Activated CD4-positive, CD25-positive, alpha-beta regulatory T cell (primary cell): Measurements from ENCODE around the gene MRTFA.
A peak's percentile ranks its signal among the peaks of the same experiment; 100 is the strongest.

Experiments
- DNase-seq, 4 experiments: peaks; one replicate each; lab custom pipeline; 2025; lab: John Stamatoyannopoulos, UW

Gene MRTFA

DNA sequence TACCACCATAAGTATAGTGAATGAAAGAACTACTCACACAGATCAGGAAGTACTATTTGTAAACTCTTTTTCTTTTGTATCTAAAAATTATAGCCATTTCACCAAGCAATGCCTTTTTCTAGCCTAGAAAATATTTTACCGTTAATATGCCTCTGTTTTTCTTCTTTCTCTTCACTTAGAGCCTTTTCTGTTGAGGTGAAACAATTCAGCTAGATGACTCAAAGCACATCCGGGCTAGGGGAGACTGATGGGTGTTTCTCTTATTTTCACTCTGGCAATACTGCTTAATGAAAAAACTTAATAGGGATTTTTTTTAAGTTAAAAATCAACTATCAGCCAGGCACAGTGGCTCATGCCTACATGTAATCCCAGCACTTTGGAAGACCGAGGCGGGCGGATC lies 172.8 kb downstream of the MRTFA start:
- DNase-seq = peak in 1 of 4 experiments; percentile 6

DNA sequence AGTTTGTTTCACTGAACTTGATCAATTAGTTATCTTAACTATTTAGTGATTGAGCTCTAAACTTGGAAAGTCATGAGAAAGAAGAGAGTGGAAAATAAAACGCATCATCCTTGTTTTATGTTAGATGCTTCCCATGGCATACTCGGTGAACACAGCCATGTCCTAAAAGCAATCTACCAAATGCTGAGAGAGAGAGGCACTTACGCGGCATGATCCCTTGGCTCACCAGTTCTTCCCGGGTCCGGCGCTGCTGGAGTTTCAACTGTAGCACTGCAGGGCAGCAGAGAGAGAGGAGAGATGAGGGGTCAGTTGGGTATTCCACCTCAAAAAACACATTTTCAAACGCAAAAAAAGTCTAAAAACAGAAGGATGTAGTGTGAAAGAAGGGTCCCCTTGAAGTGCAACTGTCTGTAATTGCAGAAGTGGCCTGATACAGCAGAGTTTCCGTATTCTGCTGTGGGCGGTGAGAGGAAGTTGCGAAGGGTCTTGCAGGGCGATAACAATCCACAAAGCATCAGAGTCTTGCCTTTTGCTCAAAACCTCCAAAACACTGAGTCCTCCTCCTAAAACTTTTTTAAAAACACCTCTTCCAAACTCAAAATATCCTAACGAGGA lies 173.4 kb downstream of the MRTFA start:
- peak in 3 of 4 experiments; percentile 9 to 22 (median 20) for DNase-seq

DNA sequence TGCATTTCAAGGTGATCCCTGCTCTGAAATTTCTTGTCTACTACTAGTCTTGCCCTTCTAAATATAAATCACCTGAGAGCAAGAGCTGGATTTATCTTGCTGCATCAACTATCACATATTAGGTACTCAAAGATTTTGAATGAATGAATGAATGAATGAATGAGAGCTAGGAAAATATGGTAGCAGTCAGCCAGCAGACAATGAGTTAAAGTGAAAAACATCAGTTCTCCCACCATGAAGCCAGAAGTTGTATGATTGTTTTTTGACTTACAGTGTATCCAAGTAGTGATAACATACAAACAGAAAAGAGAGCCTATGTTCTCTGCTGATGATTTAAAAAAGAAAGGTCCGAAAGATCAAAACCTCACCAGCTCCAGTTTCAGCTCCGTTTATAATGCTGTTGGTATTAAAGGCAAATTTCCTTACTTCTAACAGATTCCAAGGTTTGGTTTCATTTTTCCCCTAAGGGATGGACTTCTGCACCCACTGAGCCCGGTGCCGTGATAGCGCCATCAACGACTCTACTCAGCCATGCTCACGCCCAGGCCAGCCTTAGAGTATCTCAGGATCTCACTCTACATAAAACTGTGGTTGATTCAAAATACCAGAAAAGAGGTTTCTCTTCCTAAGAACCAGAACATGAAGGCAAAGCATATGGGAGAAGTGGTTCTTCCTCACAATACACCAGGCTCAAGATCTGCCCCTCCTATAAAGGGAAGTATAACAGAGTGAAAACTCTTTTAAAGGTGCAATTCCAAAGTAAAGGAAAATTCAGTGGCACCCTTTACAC lies 174.1 kb downstream of the MRTFA start:
- DNase-seq = no peak

DNA sequence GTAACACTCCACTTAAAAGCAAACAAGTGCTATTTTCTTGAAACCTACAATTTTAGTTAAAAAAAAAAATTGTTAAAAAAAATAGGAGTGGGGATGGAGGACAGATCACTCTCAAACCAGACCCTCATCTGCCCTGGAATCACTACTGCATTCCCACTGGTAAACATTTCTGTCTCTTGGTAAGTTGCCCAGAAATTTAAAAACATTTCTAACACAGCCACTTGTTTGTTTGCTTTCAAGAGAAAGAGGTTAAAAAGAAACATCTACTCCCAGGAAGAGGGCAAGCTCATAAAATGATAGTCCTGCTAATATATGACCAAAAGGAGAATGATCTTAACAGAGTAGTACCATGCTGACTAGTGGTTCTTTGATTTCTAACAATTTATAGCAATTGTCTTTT lies 182.8 kb downstream of the MRTFA start:
- DNase-seq = no peak

DNA sequence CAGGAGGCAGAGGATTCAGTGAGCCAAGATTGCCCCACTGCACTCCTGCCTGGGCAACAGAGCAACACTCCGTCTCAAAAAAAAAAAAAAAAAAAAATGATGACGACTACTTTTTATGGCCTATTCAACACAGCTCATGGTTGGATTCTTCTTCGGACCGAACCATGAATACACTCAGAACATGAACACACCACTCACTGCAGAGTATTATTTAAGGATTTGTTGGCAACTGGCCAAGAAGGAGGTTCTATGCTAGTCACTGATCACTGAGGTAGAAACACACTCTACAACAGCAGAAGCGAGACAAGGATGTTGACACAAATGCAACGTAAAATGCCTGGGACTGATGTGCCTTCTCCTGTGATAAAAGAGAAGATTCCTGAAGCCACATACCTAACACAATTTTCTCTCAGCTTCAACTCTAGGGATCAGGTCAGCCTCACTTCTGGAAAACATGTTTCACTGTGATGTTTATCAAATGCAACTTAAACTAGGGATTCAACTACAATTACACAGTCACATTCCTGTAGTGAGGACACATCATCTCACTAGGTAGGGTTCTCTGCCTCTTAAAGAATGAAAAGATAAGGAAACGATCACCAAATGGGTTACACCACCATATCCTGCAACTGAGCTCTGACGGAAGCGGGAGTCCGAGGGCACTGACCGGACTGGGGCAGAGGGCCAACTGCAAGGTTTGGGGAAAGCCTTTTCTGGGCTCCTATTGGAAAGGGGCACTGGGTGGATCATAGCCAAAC lies 183.6 kb downstream of the MRTFA start:
- DNase-seq = no peak

DNA sequence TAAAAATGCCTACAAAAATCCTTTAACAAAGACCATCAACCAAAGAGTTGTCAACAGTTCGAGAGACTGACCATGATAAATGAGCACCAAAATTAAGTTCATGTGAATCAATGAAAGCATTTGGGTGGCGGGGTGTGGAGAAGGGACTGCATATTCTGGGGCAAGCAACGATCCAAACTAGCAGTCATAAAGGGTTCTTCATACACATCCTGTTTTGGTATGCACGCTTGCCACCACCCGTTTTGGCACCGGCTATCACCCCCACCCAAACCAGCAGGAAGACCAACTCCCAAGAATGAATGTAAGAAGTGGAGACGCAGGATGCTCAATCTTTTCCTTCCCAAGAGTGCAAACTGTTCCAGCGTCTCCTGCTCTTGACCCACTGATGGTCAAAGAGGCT lies 185.3 kb downstream of the MRTFA start:
- no peak for DNase-seq

DNA sequence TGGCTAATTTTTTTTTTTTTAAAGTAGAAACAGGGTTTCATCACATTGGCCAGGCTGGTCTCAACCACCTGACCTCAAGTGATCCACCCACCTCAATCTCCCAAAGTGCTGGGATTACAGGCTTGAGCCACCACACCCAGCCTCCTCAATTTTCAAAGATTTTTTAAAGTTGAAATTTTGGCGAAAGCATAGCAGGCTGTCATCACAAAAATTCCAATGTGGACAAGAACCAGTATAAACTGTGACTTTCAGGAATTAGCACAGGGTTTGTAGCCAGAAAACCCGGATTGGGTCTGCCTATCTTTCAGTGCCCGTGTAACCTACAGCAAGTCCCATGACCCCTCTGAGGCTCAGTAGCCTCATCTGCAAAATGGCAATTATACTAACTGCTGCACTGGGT lies 185.9 kb downstream of the MRTFA start:
- DNase-seq = no peak

DNA sequence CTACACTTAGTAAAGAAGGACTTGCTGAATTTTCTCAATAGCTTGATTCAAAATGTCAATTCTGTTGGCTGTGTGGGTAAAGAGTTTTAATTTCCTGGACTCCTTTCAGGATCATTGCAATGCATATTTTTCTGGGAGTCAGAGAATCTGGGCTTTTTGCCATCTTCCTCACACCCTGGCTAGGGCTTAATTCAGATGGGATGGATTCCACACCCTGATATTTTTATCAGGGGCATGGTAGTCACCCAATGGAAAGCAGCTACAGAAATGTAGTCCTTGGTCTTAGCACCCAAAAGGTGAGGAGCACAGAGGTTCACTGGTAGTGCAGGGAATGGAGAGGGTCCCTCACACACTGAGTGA lies 186.9 kb downstream of the MRTFA start:
- DNase-seq = no peak

DNA sequence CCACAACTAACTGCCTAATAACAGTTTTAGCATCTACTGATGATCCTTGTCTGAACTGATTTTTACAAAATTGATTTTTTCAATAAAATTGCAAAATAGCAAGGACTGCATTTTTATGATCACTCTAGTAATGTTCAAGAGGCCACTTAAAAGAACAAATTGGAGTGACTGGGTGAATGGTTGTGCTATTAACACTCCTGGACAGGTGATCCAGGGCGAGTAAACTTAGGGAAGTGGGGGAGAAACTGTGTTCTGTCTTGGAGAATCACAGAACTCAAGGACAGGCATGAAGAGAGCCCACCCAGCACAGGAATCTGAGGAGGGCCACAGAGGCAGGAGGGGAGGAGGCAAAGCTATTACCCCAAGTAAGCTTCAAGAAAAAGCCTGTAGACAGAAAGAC lies 190.3 kb downstream of the MRTFA start:
- no peak for DNase-seq

DNA sequence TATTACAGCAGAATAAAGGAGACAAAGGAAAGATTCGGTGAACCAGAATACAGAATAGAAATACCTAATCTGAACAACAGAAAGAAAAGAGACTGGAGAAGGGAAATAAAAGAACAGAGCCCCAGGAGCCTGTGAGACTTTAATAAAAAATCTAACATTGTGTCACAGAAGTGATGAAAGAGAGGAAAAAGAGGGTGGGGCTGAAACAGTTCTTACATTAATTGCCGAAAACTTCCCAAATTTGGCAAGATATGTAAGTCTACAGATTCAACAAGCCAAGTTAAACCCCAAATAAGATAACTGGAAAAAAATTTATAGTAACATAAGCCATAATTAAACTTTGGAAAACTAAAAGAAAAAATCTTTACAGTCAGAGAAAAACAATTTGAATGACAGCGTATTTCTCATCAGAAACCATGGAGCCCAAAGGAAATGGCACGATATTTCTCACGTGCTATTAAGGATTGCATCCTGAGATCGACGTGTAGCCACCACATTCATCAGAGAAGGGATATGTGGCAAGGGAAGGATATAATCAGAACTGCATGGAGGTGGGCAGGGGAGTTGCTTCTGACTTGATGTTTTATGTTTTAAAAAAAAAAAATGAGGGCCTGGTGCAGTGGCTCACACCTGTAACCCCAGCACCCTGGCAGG lies 192.2 kb downstream of the MRTFA start:
- DNase-seq = no peak

DNA sequence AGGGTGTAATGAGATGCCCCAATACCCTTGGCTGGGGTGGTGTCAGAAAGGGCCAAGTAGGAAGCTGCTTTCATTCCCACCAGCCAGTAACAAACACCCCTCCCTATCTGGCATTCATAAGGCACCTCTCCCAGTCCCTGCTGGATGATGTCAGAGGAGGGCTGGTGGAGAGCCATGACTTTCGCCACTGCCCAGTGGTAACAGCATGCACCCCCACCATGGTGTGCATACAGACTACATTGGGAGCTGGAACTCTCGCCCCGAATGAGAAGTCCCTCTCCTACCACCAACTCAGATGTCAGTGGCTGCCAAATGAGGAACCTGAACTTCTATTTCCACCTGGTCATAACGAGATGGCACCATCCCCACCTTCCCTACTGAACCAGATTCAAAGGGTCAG lies 192.8 kb downstream of the MRTFA start:
- no peak for DNase-seq

DNA sequence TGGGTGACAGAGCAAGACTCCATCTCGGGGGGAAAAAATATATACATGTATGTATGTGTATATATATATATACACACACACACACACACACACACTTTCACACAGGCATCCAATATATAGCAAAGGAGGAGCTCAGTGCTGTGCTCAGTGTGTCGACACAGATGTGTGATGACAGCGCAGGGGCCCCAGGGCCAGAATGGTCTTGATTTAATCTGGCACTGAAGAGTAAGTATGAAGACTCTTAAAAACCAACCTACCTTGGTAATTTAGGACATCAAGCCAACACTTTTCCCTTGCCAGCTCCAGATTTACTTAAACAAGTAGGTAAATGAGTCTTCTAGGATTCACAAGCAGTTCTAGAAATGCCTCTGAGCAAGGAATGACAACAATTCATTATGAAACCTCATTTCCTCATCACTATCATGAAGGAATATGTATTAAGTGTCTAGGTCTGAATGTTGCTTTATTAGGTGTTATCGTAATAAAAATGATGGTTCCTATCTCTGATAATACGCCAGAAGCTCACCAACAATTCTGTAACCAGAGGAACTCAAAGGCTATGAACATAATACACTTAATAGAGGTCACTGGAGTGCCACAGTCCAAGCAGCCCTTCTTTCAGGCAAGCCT lies 194.6 kb downstream of the MRTFA start:
- DNase-seq = no peak

DNA sequence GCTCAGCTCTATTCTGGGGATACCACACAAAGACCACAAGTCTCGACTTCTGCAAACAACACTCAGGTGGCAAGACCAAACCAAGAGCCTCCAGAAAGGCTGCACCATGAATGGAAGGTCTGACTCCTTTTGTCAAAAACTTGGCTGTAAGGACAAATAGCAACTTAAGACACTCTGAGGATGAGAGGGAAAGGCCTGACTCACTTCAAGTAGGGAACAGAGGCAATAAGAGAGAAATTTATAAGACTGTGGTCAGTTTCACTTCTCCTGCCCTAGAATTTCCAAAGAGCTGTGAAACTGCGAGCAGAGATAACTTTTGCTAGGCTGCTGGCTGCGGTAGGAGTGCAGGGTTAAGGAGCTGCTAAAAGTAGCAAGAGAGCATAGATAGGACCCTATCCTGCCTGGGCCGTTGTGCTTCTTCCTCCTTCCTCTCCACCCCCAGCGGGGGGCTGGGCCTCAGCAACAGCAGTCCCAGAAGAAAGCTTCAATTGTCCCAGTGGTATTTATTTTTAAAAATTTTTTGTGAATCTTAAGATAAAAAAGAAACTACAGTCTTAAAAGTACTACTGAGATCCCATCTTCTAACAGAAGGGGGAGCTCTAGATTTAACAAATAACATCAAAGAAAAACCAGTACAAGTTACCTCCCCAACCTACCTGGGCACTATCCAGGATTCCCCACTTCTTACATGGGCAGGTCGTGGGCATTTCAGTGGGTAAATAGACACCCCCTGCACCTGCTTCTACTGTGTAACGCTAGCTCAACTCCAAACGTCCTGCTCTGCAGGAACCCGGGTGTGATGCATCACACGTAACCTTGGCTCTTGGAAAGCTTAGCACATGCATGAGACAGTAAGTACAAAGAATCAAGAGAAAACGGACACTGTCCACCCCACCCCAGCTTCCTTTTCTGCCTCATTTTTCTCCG lies 199.8 kb downstream of the MRTFA start:
- no peak for DNase-seq

DNA sequence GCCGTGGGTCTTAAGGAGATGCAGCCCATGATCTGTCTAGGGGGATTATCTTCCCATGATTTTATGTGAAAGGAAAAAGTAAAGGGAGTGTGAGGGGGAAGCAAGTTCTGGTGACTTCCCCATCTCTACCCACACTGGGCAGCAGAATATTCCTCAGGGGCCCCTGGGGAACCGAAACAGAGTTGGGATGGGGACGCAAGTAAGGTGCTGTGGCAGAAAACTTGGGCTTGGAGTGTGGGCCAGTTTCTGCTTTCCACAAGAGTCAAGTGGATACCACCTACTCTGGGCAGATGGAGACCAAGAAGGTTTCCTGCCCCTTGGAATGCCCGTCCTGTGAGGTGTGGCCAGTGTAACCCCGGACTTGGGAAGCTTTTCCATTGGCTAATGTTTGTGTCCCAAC lies 201.8 kb downstream of the MRTFA start:
- no peak for DNase-seq

DNA sequence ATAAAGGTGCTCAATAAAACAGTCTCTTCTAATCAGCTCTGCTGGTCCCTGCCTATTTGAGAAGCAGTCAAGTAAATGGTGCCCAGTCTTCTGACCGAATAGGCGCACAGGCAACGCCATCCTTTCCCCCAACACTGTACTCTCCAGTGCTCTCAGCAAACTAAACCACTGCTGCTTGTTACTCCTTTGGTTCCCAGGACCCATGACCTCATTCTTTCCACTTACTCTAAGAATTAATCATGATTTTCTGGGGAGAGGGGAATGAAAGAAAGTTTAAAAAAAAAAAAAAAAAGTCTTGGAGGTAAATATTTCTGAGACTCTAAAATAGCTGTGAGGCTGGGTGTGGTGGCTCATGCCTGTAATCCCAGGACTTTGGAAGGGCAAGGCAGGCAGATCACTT lies 202.4 kb downstream of the MRTFA start:
- no peak for DNase-seq

DNA sequence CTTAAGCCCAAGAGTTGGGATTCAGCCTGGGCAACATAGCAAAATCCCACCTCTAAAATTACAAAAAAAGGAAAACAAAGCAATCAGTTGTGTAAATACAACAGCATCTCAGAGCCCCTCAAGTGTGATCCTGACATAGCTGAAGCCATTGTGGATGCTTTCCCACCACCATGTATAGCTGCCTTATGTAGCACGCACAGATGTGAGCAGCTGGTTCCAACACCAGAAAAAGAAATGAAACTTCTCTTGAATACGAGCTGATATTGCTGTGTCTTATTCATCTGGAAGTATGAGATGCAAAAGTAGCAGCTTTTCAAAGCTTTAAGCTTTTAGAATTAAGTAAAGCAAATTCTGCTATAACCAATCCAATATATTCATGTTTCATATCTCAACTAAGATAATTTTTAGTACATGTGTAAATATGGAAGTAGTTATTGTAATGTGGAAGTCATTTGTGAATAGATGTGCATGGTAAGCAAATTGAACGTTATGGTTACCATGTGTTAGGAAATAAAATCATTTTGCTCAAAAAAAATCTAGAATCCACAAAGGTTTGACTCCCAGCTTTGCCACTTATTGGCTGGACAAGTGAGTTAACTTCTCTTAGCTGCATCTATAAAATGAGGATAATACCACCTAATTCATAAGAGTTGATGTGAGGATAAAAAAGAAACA lies 203.0 kb downstream of the MRTFA start:
- no peak for DNase-seq

DNA sequence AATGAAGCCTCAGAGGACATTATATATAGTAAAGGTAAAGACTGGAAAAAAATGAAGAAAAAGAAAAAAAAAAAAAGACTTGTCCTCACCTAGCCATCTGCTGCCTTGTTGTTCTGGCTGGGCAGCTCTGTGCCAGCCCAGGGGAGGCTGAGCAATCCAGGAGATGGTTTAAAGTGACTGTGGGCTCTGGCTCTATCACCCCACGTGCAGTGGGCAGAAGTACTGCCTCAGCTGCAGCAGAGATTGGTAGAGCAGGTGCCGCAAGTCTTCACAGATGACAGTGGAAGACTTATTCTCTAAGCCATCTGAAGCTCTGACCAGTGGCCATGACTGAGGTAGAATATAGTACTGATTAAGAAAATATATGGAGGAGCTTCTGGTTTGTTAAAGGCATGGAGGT lies 203.9 kb downstream of the MRTFA start:
- DNase-seq = no peak

DNA sequence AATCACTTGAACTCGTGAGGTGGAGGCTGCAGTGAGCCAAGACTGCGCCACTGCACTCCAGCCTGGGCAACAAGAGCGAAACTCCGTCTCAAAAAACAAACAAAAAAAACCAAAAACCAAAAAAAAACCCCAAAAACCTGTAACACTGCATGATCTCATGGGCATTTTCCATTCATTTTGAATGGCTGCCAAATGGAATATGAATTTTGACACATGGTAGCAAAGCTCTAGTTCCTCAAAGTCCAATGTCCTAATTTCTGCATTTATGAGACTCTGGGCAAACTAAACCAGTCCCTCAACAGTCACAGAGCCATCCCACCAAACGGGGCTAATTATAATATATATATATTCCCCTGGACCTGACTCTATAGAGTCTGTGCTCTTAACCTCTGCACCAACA lies 204.4 kb downstream of the MRTFA start:
- DNase-seq = no peak

DNA sequence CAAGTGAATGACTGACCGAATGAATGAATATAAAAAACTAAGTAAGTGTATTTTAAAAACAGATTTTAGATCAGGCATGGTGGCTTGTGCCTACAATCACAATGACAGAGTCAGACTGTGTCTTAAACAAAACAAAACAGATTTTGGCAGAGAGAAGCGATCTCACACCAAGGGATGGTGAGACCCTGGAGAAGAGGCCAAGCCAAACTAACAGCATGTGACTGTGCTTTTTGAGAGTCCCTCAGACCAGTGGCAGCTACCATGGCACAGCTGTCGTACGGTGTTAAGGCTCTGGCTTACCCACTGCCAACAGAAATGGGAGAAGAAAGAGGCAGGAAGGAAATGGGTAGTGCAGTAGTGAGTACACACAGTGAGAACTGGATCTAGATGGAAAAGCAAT lies 205.5 kb downstream of the MRTFA start:
- no peak for DNase-seq

DNA sequence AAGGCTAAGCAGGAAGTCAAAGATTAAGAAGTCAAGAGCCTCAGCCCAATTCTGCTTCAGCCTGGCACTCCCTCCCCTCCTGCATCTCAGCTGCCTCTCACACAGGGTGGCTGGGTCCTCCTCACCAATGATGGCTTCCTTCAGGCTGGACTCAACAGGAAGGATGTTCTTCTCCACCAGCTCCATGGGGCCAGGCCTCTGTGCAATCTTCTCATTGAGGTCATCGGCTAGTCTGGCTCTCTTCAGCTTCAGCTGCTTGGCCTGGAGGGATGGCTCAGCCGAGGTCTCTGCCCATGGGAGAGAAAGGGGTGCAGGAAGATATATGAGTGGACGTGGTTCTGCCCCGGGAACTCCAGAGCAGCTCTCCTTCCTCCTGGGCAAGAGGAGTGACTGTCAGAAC lies 207.0 kb downstream of the MRTFA start:
- no peak for DNase-seq

DNA sequence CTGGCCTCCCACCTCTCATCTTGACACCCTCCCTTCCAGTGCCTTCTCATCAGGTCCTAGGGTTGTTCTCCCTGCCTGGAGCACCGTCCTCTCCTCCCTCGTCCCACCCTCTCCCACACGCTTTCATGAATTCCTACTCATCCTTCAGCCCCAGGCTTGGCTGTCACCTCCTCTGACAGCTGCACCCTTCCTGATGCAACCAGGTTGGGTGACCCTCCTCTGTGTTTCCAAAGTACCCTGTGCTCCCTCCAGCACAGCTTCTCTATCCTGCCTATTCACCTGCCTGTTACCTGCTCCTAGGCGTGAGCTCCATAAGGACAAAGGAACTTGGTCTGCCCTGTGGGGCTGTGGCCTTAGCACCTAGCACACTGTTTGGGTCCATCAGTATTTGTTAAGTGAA lies 207.7 kb downstream of the MRTFA start:
- DNase-seq = no peak
